Immature natural killer cell (primary cell): ENCODE data around the gene PPM1A. TPM values are rescaled to one million over a fixed set of nuclear protein-coding genes. Genes with fewer than 3 reads are reported as not detected.

Experiments
- DNase-seq, 3 donors: peaks; one replicate each; pipeline ENCODE4 v3.0.0; 2022; ENCODE audit warnings: mixed read lengths in 1 of 3
- H3K27ac Mint-ChIP-seq, 6 donors: one replicate each; pipeline ENCODE4 v1.8.0; 2020; ENCODE audit warnings: mixed read lengths in 6 of 6, mild to moderate bottlenecking in 5 of 6, inconsistent platforms in 4 of 6, moderate library complexity in 3 of 6
- H3K27me3 Mint-ChIP-seq, 3 donors: one replicate each; pipeline ENCODE4 v1.8.0; 2020 to 2021; ENCODE audit warnings: low read depth in 3 of 3, mild to moderate bottlenecking in 3 of 3, mixed read lengths in 3 of 3, moderate library complexity in 3 of 3, inconsistent platforms in 1 of 3
- H3K36me3 Mint-ChIP-seq, 3 donors: one replicate each; pipeline ENCODE4 v1.8.0; 2020; ENCODE audit warnings: mixed read lengths in 3 of 3, inconsistent platforms in 2 of 3, mild to moderate bottlenecking in 2 of 3
- H3K4me1 Mint-ChIP-seq, 2 donors: one replicate each; pipeline ENCODE4 v1.8.0; 2020; ENCODE audit warnings: inconsistent platforms in 2 of 2, mild to moderate bottlenecking in 2 of 2, mixed read lengths in 2 of 2, moderate library complexity in 1 of 2
- H3K4me3 Mint-ChIP-seq, 5 donors: one replicate each; pipeline ENCODE4 v1.8.0; 2020; ENCODE audit warnings: mild to moderate bottlenecking in 5 of 5, mixed read lengths in 5 of 5, inconsistent platforms in 3 of 5, moderate library complexity in 3 of 5
- H3K9me3 Mint-ChIP-seq, 6 donors: one replicate each; pipeline ENCODE4 v1.8.0; 2020; ENCODE audit warnings: mild to moderate bottlenecking in 6 of 6, mixed read lengths in 6 of 6, inconsistent platforms in 4 of 6, moderate library complexity in 3 of 6
- polyA plus RNA-seq, 3 donors: library from polyadenylated mRNA; unstranded; fragments of 300-500 nt; fragmentation: Illumina TruSeq; gene quantifications; one replicate each; pipeline ENCODE4 v1.2.3, GENCODE V29; 2021

Gene PPM1A
- polyA plus RNA-seq, 3 donors from 2014 or later = 31.9 to 46.8 (median 45.5) TPM

DNA sequence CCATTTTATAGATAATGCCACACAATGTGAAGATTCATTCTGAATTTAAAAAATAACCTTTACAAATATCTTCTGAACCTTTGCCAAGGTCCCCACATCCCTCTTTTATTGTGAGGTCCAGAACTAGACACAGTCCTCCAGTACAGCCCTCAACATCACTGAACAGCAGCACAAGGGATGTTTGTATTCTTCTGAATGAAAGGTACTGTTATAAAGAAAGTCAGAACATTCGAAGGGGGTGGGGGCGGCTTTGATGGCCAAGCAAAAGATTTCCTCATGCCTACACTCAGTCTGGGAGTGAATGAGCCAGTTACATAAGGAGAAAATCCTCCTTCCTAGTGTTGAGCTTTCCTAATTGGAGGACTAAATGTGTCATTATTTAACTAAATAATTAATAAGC, 77.3 kb downstream of the PPM1A start:
- H3K27me3 Mint-ChIP-seq = peaks cover 6 to 24% (median 15%) of the 10 kb centered on the region in 3 donors
- no peak overlapping the region for H3K27ac Mint-ChIP-seq

DNA sequence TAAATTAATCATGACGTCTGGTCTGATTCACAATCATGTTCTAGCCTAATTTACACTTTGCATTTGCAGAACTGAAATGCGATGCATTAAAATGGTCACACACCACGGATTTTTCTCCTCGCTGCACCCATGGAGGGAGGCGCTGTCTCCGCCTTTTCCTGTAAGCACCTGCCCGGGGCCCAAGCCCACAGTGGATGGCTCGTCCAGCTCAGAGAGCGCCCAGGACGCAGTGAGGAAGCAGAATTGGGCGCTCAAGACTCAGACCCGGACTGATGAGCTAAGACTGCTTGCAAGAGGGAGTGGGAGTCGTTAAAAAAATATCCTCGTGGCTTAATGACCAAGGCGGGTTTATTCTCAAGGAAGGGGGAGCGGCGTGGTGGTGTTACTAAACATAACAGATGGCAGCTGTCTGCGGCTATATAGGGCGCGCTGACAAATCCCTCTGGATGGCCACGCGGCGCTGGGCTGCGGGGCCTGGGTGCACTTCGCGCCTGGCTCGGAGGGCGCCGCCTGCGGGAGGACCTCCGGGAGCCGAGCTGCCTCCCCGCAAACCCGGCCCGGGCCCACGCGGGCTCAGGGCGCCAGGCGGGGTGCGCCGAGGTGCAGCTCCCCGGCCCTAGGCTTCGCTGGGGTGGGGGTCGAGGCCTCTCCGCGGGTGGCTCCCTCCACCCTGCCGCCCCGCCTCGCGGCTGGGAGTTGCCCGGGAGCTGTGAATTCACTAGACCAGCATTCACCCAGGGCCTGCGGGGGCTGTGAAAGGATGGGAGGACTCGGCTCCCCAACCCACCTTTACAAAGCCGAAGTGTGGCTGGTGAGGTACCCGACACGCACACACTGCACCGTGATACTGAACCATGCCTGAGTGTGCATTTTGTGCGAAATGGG, 78.7 kb downstream of the PPM1A start:
- H3K4me1 Mint-ChIP-seq = peaks cover 20 to 24% of the 10 kb centered on the region in 2 donors
- peak in 2 of 3 donors; percentile 2 to 5 for DNase-seq
- no peaks in the 10 kb centered on the region for H3K36me3 Mint-ChIP-seq
- peak overlapping the region; percentile 74 to 84 (median 77) for H3K4me3 Mint-ChIP-seq
- H3K9me3 Mint-ChIP-seq = no peaks in the 10 kb centered on the region
- H3K27ac Mint-ChIP-seq = no peak overlapping the region
- H3K27me3 Mint-ChIP-seq = peaks cover 15 to 26% (median 23%) of the 10 kb centered on the region in 3 donors

More for the DNA sequence above, 77.3 kb downstream of the PPM1A start:
- DNase-seq = no peak
- H3K36me3 Mint-ChIP-seq = no peaks in the 10 kb centered on the region
- peaks cover 11 to 16% of the 10 kb centered on the region in 2 donors for H3K4me1 Mint-ChIP-seq
- H3K4me3 Mint-ChIP-seq = no peak overlapping the region
- no peaks in the 10 kb centered on the region for H3K9me3 Mint-ChIP-seq

- H3K36me3 Mint-ChIP-seq = no peaks in the 10 kb centered on the region
- H3K4me3 Mint-ChIP-seq = peak overlapping the region in 1 of 5 donors; percentile 43
- no peak overlapping the region for H3K27ac Mint-ChIP-seq
- no peak for DNase-seq
- peaks cover 18 to 34% (median 26%) of the 10 kb centered on the region in 3 donors for H3K27me3 Mint-ChIP-seq
- no peaks in the 10 kb centered on the region for H3K9me3 Mint-ChIP-seq
- peaks cover 20 to 24% of the 10 kb centered on the region in 2 donors for H3K4me1 Mint-ChIP-seq
Observed at GRCh38 chr14:60328583-60328982, 79.6 kb downstream of the PPM1A start.

GRCh38 chr14:60329274-60329673, 80.3 kb downstream of the PPM1A start:
- peak overlapping the region in 1 of 5 donors; percentile 41 for H3K4me3 Mint-ChIP-seq
- H3K36me3 Mint-ChIP-seq = no peaks in the 10 kb centered on the region
- H3K9me3 Mint-ChIP-seq = no peaks in the 10 kb centered on the region
- no peak overlapping the region for H3K27ac Mint-ChIP-seq
- peaks cover 20 to 24% of the 10 kb centered on the region in 2 donors for H3K4me1 Mint-ChIP-seq
- H3K27me3 Mint-ChIP-seq = peaks cover 18 to 35% (median 28%) of the 10 kb centered on the region in 3 donors
- no peak for DNase-seq

DNA sequence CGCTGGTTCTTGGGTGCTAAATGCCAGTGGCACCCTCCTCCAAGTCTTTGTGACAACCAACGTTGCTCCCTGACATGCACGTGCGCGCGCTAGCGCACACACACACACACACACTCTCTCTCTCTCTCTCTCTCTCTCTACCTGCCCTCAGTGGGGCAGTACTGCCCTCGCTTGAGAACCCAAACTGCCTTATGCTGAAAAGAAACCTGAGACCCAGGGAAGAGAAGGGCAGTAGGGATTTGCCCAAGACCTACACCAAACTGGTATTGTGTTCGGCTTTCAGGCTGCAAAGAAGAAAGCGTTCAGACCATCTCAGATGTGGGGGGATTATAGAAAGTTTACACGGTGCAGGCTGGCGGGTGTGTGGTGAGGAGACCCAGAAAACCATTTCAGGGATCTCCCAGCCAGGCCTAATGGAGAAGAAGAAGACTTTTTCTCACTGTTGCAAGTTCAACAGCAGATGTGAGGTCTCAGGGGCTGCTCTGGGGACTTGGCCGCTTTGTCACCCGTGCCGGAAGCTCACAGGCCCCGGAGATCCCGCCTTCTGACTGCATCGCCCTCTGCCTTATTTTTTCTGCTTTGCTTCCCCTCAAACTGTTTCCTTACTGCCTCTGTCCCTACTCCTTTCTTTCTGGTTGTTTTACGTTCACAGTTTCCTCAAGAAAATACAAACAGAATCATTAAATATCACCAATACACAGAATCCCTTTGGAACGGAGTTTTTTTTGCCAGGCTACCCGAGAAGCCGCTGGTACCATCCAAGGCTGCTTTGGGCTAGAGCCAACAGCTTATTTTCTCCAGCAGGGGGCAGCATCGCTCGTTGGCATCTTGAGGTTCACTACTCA, 82.4 kb downstream of the PPM1A start:
- Mint-ChIP-seq H3K27ac (peak overlapping the region; percentile 87 to 95 (median 90)), H3K27me3 (peaks cover 14 to 38% (median 29%) of the 10 kb centered on the region in 3 donors), H3K9me3 (peaks cover 0 to under 1% (median 0%) of the 10 kb centered on the region in 6 donors), H3K4me1 (peaks cover 20 to 24% of the 10 kb centered on the region in 2 donors), H3K36me3 (no peaks in the 10 kb centered on the region), H3K4me3 (peak overlapping the region; percentile 93 to 100 (median 98))
- DNase-seq = peak; percentile 60 to 75 (median 69)

DNA sequence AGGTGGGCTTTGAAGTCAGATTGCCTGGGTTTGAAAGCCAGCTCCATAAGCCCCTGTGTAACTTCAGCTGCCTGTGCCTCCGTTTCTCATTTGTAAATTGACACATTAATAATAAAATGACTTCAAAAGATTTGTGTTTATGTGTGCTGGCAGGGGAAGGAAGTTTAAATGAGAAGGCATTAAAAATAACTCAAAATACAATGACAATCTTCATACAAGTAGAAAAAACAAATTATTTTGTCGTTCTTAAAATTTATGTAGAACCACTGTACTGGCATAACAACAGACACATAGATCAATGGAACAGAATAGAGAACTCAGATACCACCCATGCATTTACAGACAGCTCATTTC, 83.0 kb downstream of the PPM1A start:
- DNase-seq = no peak
- Mint-ChIP-seq H3K9me3 (peaks cover 0 to 3% (median 0%) of the 10 kb centered on the region in 6 donors), H3K27me3 (peaks cover 16 to 37% (median 27%) of the 10 kb centered on the region in 3 donors), H3K4me1 (peaks cover 20 to 22% of the 10 kb centered on the region in 2 donors), H3K27ac (peak overlapping the region in 5 of 6 donors; percentile 87 to 95 (median 90)), H3K4me3 (peak overlapping the region; percentile 93 to 100 (median 98)), H3K36me3 (no peaks in the 10 kb centered on the region)

DNA sequence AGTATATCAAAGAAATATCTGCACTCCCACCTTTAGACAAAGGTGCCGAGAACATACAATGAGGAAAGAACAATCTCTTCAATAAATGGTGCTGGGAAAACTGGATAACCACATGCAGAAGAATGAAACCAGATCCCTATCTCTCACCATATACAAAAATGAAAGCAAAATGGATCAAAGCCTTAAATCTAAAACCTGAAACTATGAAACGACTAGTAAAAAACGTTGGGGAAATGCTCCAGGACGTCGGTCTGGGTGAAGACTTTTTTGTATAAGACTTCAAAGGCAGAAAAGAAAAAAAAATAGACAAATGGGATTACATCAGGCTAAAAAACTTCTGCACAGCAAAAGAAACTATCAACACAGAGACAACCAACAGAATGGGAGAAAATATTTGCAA, 83.8 kb downstream of the PPM1A start:
- H3K4me3 Mint-ChIP-seq = peak overlapping the region in 1 of 5 donors; percentile 6
- peaks cover 14 to 16% of the 10 kb centered on the region in 2 donors for H3K4me1 Mint-ChIP-seq
- peaks cover 23 to 39% (median 26%) of the 10 kb centered on the region in 3 donors for H3K27me3 Mint-ChIP-seq
- no peak overlapping the region for H3K27ac Mint-ChIP-seq
- H3K9me3 Mint-ChIP-seq = peaks cover 0 to 3% (median 0%) of the 10 kb centered on the region in 6 donors
- DNase-seq = no peak
- no peaks in the 10 kb centered on the region for H3K36me3 Mint-ChIP-seq

DNA sequence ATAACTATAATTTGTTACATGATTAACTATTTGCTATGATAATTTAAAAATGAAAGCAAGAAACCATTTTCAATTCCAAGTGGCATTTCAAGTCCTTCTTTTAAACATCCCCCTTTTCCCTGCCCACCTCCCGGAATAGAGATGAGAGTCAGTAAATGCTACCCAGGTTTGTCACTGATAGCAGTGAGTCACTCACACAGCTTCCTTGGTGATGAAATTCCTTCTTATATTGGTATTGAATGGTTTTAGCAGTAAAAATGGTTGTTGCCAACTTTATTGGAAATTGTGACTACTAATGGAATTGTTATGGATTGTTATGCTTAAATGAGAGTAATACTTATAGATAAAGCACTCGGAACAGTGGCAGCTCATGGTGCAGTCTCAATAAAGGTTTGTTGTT, 90.5 kb downstream of the PPM1A start:
- Mint-ChIP-seq H3K27me3 (peaks cover 3 to 30% (median 9%) of the 10 kb centered on the region in 3 donors), H3K4me3 (no peak overlapping the region), H3K36me3 (no peaks in the 10 kb centered on the region), H3K27ac (no peak overlapping the region), H3K4me1 (no peaks in the 10 kb centered on the region), H3K9me3 (peaks cover 0 to 3% (median 0%) of the 10 kb centered on the region in 6 donors)
- DNase-seq = no peak

- Mint-ChIP-seq H3K27me3 (peaks cover 0 to 11% (median 5%) of the 10 kb centered on the region in 3 donors), H3K36me3 (no peaks in the 10 kb centered on the region), H3K9me3 (no peaks in the 10 kb centered on the region), H3K4me1 (peaks cover 6 to 7% of the 10 kb centered on the region in 2 donors), H3K4me3 (no peak overlapping the region), H3K27ac (no peak overlapping the region)
- DNase-seq = no peak
Observed at GRCh38 chr14:60343571-60344071, 94.6 kb downstream of the PPM1A start.

DNA sequence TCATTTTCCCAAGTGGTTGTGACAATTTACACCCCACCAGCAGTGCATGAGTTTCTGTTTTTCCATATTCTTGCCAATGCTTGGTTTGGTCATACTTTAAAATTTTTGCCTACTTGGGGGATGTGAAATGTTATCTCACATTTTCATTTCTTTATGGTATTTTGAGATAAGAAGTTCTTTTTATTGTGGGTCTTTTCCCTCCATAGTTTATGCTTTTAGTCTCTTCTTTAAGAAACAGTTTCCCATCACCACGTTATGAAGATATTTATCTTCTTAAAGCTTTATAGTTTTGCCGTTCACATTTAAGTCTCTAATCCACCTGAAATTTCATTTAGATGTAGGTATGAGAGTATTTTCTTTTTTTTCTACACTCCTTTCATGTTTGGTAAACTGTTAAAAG, 95.7 kb downstream of the PPM1A start:
- peaks cover 6 to 7% of the 10 kb centered on the region in 2 donors for H3K4me1 Mint-ChIP-seq
- H3K36me3 Mint-ChIP-seq = no peaks in the 10 kb centered on the region
- H3K27ac Mint-ChIP-seq = no peak overlapping the region
- H3K4me3 Mint-ChIP-seq = no peak overlapping the region
- DNase-seq = no peak
- H3K9me3 Mint-ChIP-seq = no peaks in the 10 kb centered on the region
- H3K27me3 Mint-ChIP-seq = peaks cover 0 to 11% (median 4%) of the 10 kb centered on the region in 3 donors

GRCh38 chr14:60346706-60347105, 97.7 kb downstream of the PPM1A start:
- peaks cover 6 to 7% of the 10 kb centered on the region in 2 donors for H3K4me1 Mint-ChIP-seq
- no peaks in the 10 kb centered on the region for H3K36me3 Mint-ChIP-seq
- H3K27ac Mint-ChIP-seq = no peak overlapping the region
- peaks cover 0 to 10% (median 6%) of the 10 kb centered on the region in 3 donors for H3K27me3 Mint-ChIP-seq
- no peaks in the 10 kb centered on the region for H3K9me3 Mint-ChIP-seq
- DNase-seq = no peak
- H3K4me3 Mint-ChIP-seq = no peak overlapping the region

DNA sequence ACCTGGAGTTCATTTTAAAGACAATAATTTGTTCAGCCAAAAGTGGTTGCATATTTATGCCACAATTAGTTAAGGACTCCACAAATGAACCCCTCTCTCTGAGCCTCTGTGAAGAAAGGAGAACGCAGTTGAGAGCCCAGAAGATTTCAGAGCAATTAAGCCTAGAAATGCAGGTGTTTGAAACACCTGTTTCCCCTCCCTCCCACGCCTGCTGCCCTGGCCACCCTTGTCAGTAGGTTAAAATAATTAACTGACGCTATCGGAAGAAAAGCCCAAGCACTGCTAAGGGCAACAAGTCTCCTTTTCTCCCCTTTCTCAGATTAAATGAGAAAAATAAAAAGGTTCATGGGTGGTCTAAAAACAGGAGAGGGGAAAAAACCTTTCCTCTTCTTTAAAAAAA, 99.2 kb downstream of the PPM1A start:
- Mint-ChIP-seq H3K4me3 (no peak overlapping the region), H3K27me3 (peaks cover 0 to 8% (median 6%) of the 10 kb centered on the region in 3 donors), H3K36me3 (no peaks in the 10 kb centered on the region), H3K27ac (no peak overlapping the region), H3K4me1 (peaks cover 6 to 7% of the 10 kb centered on the region in 2 donors), H3K9me3 (no peaks in the 10 kb centered on the region)
- no peak for DNase-seq
